Transverse colon (tissue), 4 donors: ENCODE results near the gene PIGV. TPM values are rescaled to one million over a fixed set of nuclear protein-coding genes. Genes with fewer than 3 reads are reported as not detected.

Source experiments
- DNase-seq: peaks from one replicate; pipeline ENCODE4 v3.0.0-alpha.2; 2019
- H3K27ac ChIP-seq, 4 donors: fragments of 200-600 bp; sonication (generic); 2 replicates each; pipeline ENCODE4 v1.5.1; 2016 to 2018; ENCODE audit warnings: inconsistent platforms in 4 of 4
- H3K27me3 ChIP-seq: fragments of 200-600 bp; sonication (generic); 2 replicates; pipeline ENCODE4 v1.5.1; 2017; ENCODE audit warnings: inconsistent platforms
- H3K36me3 ChIP-seq, 4 donors: fragments of 200-600 bp; sonication (generic); 2 replicates each; pipeline ENCODE4 v1.5.1; 2017 to 2019; ENCODE audit warnings: inconsistent platforms in 4 of 4
- H3K4me1 ChIP-seq, 4 donors: fragments of 200-600 bp; sonication (generic); 2 replicates each; pipeline ENCODE4 v1.5.1; 2017 to 2020; ENCODE audit warnings: inconsistent platforms in 4 of 4
- H3K4me3 ChIP-seq, 4 donors: fragments of 200-600 bp; sonication (generic); 1 replicate in 1 of 4; 2 replicates in 3 of 4; pipeline versions ENCODE4 v1.5.1 to v1.6.1; 2017 to 2019; ENCODE audit warnings: inconsistent platforms in 4 of 4
- H3K9me3 ChIP-seq, 2 donors: fragments of 200-600 bp; sonication (generic); 2 replicates each; pipeline ENCODE4 v1.5.1; 2017 to 2019; ENCODE audit warnings: inconsistent platforms in 2 of 2
- EP300 ChIP-seq: sonication (generic); formaldehyde crosslinking; IDR thresholded peaks from one replicate; pipeline ENCODE4 v1.6.1; 2017; ENCODE audit warnings: antibody characterized with exemption, low read depth
- POLR2A ChIP-seq: fragments of 450-650 bp; IDR thresholded peaks from one replicate; pipeline ENCODE4 v1.6.1; 2016; ENCODE audit warnings: antibody characterized with exemption, mild to moderate bottlenecking, moderate library complexity
- POLR2AphosphoS5 ChIP-seq, 3 donors: sonication (generic); formaldehyde crosslinking; IDR thresholded peaks; one replicate each; pipeline ENCODE4 v1.6.1; 2016; ENCODE audit warnings: antibody characterized with exemption in 3 of 3
- WGBS, 2 donors: methylation state at CpG; one replicate each; pipeline ENCODE4 v1.1.5; 2018; ENCODE audit warnings: low coverage in 1 of 2; 5-methylcytosine and 5-hydroxymethylcytosine counted together
- in situ Hi-C, 4 donors: fragments of 200-750 bp; cut with MboI; loops; one replicate each; pipeline versions ENCODE4 v1.15.0 to v1.15.1; 2017; ENCODE audit warnings: low sequenced_read_pairs in 3 of 4, low pct_ligation_motif_present in 1 of 4, low pct_unique_long_range_greater_than_20kb in 1 of 4
- intact Hi-C: fragments of 100-400 bp; cut with DNase I; formaldehyde crosslinking; loops from one replicate; pipeline ENCODE4 v1.15.1; 2023; ENCODE audit warnings: low total_unique reads
- total RNA-seq, 4 donors: library from RNA; depleted of rRNA; stranded (reverse); fragments of >200 nt; gene quantifications; one replicate each; pipeline ENCODE4 v1.1.0, GENCODE V29; 2016
- TF ChIP-seq, protein P1 (sequence below), 5 experiments: fragments of 200-600 bp in 3 of 5; fragments of 450-650 bp in 2 of 5; sonication (generic) in 3 of 5; IDR thresholded peaks; 1 replicate in 2 of 5; 2 replicates in 3 of 5; pipeline ENCODE4 v1.5.1; 2016 to 2017; ENCODE audit warnings: antibody characterized with exemption in 5 of 5, inconsistent platforms in 3 of 5, mild to moderate bottlenecking in 2 of 5, moderate library complexity in 1 of 5

Gene PIGV
- total RNA-seq, 4 donors from 2014 or later, result 16.1 to 32.2 (median 24.2) TPM

DNA sequence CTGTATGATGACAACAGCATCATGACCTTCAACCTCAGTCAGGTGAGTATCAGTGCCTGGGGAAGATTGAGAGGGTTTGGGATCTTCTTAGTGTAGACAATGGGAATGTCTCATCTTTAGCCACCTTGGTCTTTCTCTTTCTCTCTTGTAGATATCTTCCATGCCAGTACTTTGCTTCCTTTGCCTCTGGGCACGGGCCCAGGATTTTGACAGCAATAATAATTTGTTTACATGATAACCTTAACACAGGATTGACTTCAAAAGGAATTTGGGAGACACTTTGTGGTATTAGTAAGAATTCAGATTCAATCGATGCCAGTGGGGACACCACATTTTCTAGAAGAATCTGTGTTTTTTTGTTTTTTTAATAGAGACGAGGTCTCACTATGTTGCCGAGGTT lies 12.1 kb upstream of the PIGV start:
- TF ChIP-seq POLR2A (no peak), POLR2AphosphoS5 (IDR thresholded peaks at IDR 0.05) (no peak), EP300 (no peak)
- TF ChIP-seq, protein P1, sequence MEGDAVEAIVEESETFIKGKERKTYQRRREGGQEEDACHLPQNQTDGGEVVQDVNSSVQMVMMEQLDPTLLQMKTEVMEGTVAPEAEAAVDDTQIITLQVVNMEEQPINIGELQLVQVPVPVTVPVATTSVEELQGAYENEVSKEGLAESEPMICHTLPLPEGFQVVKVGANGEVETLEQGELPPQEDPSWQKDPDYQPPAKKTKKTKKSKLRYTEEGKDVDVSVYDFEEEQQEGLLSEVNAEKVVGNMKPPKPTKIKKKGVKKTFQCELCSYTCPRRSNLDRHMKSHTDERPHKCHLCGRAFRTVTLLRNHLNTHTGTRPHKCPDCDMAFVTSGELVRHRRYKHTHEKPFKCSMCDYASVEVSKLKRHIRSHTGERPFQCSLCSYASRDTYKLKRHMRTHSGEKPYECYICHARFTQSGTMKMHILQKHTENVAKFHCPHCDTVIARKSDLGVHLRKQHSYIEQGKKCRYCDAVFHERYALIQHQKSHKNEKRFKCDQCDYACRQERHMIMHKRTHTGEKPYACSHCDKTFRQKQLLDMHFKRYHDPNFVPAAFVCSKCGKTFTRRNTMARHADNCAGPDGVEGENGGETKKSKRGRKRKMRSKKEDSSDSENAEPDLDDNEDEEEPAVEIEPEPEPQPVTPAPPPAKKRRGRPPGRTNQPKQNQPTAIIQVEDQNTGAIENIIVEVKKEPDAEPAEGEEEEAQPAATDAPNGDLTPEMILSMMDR (IDR thresholded peaks at IDR 0.05), result no peak
- Histone ChIP-seq H3K27ac (no peak overlapping the region), H3K4me3 (no peak overlapping the region), H3K27me3 (no peaks in the 10 kb centered on the region), H3K9me3 (no peaks in the 10 kb centered on the region), H3K36me3 (peaks cover 0 to 91% (median 41%) of the 10 kb centered on the region in 4 donors), H3K4me1 (peaks cover 8 to 14% (median 12%) of the 10 kb centered on the region in 4 donors)
- intact Hi-C loops, result no loop called here
- in situ Hi-C loops, result loop anchor here in 2 of 4 donors (25.0 kb wide), 1 partner anchor 88 kb away; the partner anchor contains the start of gene ARID1A (in 2 of the 2)
- 77 to 78% methylated on average over 4 of the region's 4 CpGs for WGBS, 2 donors
- DNase-seq, result no peak

DNA sequence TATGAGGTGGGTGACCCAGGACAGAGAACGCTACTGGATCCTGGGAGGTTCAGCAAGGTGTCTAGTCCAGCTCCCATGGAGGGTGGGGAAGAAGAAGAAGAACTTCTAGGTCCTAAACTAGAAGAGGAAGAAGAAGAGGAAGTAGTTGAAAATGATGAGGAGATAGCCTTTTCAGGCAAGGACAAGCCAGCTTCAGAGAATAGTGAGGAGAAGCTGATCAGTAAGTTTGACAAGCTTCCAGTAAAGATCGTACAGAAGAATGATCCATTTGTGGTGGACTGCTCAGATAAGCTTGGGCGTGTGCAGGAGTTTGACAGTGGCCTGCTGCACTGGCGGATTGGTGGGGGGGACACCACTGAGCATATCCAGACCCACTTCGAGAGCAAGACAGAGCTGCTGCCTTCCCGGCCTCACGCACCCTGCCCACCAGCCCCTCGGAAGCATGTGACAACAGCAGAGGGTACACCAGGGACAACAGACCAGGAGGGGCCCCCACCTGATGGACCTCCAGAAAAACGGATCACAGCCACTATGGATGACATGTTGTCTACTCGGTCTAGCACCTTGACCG lies 8.6 kb upstream of the PIGV start:
- H3K27me3 ChIP-seq, result no peaks in the 10 kb centered on the region
- no peak overlapping the region for H3K4me3 ChIP-seq
- WGBS, 2 donors, result 83% methylated on average over 1 to 11 of the region's 11 CpGs
- H3K36me3 ChIP-seq, result peaks cover 0 to 58% (median 29%) of the 10 kb centered on the region in 4 donors
- H3K27ac ChIP-seq, result no peak overlapping the region
- TF ChIP-seq POLR2AphosphoS5 (IDR thresholded peaks at IDR 0.05) (no peak), EP300 (no peak), POLR2A (no peak)
- no peak for DNase-seq
- peaks cover 0 to 30% (median 19%) of the 10 kb centered on the region in 4 donors for H3K4me1 ChIP-seq
- intact Hi-C loops, result no loop called here
- in situ Hi-C loops, result loop anchor here in 2 of 4 donors (25.0 kb wide), 1 partner anchor 92 kb away; the partner anchor contains the start of gene ARID1A (in 2 of the 2)
- no peaks in the 10 kb centered on the region for H3K9me3 ChIP-seq

DNA sequence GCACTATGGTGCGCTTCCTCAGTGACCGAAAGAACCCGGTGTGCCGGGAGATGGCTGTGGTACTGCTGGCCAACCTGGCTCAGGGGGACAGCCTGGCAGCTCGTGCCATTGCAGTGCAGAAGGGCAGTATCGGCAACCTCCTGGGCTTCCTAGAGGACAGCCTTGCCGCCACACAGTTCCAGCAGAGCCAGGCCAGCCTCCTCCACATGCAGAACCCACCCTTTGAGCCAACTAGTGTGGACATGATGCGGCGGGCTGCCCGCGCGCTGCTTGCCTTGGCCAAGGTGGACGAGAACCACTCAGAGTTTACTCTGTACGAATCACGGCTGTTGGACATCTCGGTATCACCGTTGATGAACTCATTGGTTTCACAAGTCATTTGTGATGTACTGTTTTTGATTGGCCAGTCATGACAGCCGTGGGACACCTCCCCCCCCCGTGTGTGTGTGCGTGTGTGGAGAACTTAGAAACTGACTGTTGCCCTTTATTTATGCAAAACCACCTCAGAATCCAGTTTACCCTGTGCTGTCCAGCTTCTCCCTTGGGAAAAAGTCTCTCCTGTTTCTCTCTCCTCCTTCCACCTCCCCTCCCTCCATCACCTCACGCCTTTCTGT lies 7.3 kb upstream of the PIGV start:
- Histone ChIP-seq H3K4me1 (peaks cover 1 to 42% (median 27%) of the 10 kb centered on the region in 4 donors), H3K4me3 (no peak overlapping the region), H3K27ac (no peak overlapping the region), H3K9me3 (no peaks in the 10 kb centered on the region), H3K27me3 (no peaks in the 10 kb centered on the region), H3K36me3 (peaks cover 0 to 47% (median 24%) of the 10 kb centered on the region in 4 donors)
- intact Hi-C loops (no loop called here), in situ Hi-C loops (loop anchor here (10.0 to 25.0 kb wide), 2 partner anchors 86 to 93 kb away; partner anchors contain the start of gene ARID1A (in 4 of the 4))
- no peak for DNase-seq
- WGBS, 2 donors, result 60 to 90% methylated on average over 1 to 18 of the region's 21 CpGs
- no peak for TF ChIP-seq POLR2AphosphoS5 (IDR thresholded peaks at IDR 0.05)
- TF ChIP-seq POLR2A, result no peak
- no peak for TF ChIP-seq EP300
- TF ChIP-seq, protein P1 (IDR thresholded peaks at IDR 0.05), result no peak

DNA sequence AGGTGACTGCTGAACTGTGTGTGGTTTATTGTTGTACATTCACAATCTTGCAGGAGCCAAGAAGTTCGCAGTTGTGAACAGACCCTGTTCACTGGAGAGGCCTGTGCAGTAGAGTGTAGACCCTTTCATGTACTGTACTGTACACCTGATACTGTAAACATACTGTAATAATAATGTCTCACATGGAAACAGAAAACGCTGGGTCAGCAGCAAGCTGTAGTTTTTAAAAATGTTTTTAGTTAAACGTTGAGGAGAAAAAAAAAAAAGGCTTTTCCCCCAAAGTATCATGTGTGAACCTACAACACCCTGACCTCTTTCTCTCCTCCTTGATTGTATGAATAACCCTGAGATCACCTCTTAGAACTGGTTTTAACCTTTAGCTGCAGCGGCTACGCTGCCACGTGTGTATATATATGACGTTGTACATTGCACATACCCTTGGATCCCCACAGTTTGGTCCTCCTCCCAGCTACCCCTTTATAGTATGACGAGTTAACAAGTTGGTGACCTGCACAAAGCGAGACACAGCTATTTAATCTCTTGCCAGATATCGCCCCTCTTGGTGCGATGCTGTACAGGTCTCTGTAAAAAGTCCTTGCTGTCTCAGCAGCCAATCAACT lies 6.4 kb upstream of the PIGV start:
- Histone ChIP-seq H3K27ac (no peak overlapping the region), H3K4me1 (peaks cover 10 to 51% (median 35%) of the 10 kb centered on the region in 4 donors), H3K4me3 (no peak overlapping the region), H3K27me3 (no peaks in the 10 kb centered on the region), H3K9me3 (no peaks in the 10 kb centered on the region), H3K36me3 (peaks cover 0 to 43% (median 20%) of the 10 kb centered on the region in 4 donors)
- 75 to 82% methylated on average over 11 of the region's 11 CpGs for WGBS, 2 donors
- TF ChIP-seq POLR2AphosphoS5 (IDR thresholded peaks at IDR 0.05), result no peak
- no peak for TF ChIP-seq EP300
- TF ChIP-seq, protein P1 (IDR thresholded peaks at IDR 0.05), result no peak
- TF ChIP-seq POLR2A, result no peak
- intact Hi-C loops, result no loop called here
- DNase-seq, result no peak
- in situ Hi-C loops, result loop anchor here (10.0 to 25.0 kb wide), 2 partner anchors 87 to 94 kb away; partner anchors contain the start of gene ARID1A (in 4 of the 4)
